ENCODE measurements around the gene MAP4. TPM values are rescaled to one million over a fixed set of nuclear protein-coding genes. Genes with fewer than 3 reads are reported as not detected.
A peak's percentile ranks its signal among the peaks of the same experiment; 100 is the strongest.

The MAP4 gene
- polyA plus RNA-seq, 5 donors = 160 to 181 (median 175) TPM

GRCh38 chr3:47971081-47971480, 45.1 kb downstream of the MAP4 start:
- DNase-seq = no peak

GRCh38 chr3:47964740-47965139, 51.5 kb downstream of the MAP4 start:
- no peak for DNase-seq

- DNase-seq = no peak
Measured at GRCh38 chr3:47961815-47962606, 54.2 kb downstream of the MAP4 start.

DNA sequence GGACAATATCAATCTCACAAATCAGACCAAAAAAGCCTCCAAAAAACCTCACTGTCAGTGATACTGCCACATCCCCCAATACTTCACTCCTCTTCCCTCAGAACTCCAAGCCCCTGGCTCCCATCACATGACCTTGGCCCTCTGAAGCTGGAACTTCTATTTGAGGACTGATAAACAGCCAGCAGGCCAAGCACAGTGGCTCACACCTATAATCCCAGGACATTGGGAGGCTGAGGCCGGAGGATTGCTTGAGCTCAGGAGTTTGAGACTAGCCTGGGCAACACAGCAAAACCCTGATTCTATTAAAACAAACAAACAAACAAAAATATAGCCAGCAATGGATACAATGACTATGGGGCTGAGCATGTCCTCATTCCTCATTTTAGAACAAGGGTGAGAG, 55.2 kb downstream of the MAP4 start:
- no peak for DNase-seq

- no peak for DNase-seq
Measured at GRCh38 chr3:47956521-47956920, 59.7 kb downstream of the MAP4 start.

DNA sequence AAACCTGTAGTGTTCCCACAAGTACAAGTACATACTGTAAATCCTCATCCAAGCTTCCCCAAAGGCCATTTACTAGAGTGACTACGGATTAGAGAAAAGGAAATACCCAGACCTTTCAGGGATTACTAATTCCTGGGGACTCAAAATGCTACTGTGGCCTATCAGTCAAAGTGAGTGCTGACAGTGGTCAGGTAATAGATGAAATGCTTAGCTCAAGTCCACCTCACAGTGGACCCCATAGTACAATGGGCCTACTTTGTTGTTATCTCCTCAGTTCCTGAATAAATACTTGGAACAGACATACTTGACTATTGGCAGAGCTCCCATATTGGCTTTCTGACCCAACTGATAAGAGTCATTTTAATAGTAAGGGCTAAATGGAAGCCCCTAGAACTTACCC, 61.6 kb downstream of the MAP4 start:
- DNase-seq = peak in 1 of 2 donors; percentile 21

DNA sequence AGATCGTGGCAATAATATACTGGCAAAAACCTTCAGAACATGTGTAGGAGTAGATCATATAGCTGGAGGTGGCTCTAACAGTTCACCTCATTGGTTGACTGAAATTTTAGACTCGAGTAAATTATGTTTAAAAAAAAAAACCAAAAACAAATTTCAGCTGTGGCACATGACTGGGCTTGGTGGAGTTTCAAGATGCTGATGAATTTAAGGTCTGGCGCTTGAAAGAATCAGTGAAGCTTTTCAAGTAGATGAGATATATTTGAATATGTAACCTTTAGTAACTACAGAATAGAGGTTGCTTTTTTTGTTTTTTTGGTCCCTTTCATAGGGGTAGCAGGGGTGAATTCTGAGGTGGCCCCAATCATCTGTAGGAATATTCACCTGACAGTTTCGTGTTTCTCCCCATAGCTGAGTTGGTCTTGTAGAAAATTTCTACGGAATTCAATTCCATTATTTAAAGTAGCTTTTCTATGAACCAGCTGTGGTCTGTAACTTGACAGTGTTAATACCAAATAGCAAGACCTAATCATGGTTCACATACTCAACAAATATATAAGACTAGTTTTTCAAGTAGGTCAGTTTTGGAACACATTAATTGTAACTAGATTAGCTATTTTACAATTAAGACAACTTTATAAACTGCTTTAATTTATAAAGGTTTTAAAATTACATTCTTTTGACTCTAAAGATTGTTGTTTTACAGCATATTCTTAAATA, 65.6 kb downstream of the MAP4 start:
- no peak for DNase-seq

- no peak for DNase-seq
Measured at GRCh38 chr3:47949979-47950378, 66.2 kb downstream of the MAP4 start.

DNA sequence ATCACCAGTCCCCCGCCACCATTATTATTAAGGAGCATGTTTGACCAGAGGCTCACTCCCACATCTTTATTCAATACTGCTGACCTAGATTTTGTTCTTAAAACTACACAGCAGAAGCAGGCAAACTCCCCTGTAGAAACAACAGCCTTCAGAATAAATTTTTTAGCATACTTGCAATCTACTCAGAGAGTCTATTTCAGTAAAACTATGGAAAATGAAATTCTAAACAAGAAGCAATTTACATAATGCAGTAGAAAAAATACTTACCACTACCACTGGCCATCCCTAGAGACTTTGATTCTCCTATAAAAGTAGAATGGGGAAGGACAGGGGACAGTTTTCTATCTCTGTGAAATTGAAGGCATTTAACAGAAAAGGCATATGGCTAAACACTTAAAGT, 76.0 kb downstream of the MAP4 start:
- DNase-seq = no peak

DNA sequence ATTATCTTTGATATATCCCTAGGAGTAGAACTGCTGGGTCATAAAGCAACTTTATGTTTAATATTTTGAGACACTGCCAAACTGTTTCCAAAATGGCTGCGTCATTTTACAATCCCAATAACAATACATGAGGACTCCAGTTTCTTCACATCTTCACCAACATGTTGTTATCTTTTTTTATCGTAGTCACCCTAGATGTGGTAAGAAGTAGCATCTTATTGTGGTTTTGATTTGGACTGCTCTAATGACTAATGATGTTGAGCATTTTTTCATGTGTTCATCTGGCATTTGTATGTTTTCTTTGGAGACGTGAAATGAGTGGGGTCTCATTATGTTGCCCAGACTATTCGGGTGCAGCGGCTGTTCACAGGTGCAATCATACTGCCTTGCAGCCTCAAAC, 83.8 kb downstream of the MAP4 start:
- no peak for DNase-seq

GRCh38 chr3:47930979-47931378, 85.2 kb downstream of the MAP4 start:
- no peak for DNase-seq

DNA sequence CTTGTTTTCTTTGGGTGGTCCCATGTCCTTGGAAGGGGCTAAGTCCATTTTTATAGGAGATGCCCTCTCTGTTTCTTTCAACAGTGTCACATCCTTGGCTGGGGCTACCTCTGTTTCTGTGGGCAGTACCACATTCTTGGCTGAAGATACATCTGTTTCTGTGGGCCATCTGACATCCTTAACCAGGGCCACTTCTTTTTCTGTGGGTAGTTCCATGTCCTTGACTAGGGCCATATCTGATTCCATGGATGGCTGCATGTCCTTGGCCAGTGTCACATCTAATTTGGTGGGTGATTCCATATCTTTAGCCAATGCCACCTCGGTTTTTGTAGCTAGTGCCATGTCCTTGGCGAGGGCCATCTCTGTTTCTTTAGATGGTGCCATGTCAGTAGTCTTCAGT, 99.5 kb downstream of the MAP4 start:
- no peak for DNase-seq

- DNase-seq = no peak
Measured at GRCh38 chr3:47916201-47916600, 100.0 kb downstream of the MAP4 start.

GRCh38 chr3:47912006-47912504, 104.2 kb downstream of the MAP4 start:
- DNase-seq = no peak

DNA sequence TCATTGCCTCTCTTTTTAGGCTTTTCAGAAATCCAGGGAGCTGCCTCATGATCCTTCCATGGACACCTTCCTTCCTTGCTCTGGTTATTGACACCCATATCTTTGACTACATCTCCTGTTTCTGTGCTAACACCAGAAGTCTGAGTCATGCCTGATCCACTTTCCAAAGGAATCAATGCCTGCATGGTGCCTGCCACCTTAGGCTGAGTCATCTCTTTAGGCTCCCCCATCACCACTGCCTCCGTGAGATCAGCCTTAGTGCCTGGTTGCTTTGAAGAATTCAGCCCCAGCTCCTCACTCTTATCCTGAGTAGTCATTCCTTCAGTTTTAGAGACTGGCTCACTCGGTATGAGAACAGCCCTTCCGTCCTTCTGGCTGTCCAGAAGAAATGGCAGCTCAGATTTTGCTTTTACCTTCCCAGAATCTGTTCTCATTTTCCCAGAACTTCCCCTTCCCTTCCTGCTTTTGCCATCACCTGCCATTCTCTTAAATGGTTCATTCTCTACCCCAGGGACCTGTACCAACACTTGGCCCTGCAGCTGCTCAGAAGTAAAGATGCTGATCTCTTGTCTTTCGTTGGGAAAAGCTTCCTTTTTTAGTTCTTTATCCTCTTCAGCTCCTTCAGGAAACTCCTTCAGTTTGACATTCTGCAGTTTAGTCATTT, 105.3 kb downstream of the MAP4 start:
- DNase-seq = no peak

DNA sequence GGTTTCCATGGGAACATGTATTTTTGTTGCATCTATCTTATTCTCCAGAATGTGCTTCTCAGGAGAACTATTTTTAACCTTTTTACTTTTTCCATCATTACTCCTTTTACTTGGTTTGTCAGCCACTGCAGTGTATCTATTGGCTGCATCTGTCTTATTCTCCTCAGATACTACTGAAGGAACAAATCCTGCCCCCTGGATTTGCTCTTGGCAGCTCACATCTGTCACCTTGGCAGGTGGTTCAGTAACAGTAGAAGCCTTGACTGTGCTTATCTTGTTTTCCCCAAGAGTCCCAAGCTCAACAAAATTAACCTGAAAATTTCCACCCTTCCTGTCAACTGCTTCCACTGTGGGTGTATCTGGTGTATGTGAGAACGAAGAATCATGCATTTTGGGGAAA, 106.0 kb downstream of the MAP4 start:
- no peak for DNase-seq

DNA sequence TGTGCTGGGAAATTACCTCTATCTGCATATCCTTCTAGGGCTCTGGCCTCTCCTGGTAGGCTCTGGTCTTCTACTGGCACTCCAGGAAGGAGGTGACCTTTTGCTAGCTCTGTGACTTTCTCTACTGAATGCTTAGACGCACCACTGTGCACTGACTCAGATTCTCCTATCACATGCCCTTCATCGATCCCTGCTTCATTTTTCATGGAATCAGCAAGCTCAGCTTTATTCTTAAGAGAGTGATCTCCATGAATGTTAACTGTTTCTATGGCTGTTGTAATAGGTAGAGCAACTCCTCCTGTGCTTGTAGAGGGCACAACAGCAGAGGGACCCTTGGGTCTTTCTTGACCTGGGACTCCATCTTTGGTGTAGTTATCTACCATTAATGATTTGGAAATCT, 106.6 kb downstream of the MAP4 start:
- no peak for DNase-seq

DNA sequence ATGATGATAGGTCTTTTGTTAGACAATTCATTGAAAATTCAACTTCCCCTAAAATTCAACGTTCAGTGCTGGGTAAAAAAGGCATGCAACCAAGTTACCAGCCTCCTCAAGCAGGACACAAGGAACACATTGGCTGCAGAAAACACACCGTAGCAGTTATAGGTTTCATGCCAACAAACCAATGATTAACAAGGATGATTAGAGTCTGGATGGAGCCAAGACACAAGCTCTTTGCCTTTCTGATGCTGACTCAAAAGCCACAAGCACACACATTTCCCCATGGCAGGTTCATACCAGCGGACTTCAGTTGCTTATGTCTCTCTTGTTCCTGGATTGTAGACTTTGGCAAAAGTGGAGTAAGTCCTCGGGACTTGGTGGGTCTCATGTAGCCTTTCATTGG, 107.5 kb downstream of the MAP4 start:
- DNase-seq = no peak

DNA sequence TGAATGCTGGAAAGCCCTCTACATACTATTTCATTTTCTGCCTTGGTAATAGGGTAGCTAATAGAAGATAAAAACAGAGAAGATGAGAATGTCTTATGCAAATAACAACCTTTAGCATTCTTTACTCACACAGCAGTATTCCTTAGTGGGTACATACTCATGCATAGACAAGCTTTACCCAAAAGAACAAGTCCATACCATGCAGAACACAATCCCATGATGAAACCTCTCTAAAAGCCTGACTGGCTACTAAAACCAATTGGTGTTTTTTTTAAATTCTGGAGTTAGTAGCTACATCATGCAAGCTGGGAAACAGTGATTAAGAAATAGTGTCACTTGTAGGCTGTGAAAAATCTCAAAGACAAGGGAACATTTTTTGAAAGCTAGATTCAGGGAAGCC, 108.4 kb downstream of the MAP4 start:
- no peak for DNase-seq

GRCh38 chr3:47902746-47903145, 113.5 kb downstream of the MAP4 start:
- DNase-seq = no peak

DNA sequence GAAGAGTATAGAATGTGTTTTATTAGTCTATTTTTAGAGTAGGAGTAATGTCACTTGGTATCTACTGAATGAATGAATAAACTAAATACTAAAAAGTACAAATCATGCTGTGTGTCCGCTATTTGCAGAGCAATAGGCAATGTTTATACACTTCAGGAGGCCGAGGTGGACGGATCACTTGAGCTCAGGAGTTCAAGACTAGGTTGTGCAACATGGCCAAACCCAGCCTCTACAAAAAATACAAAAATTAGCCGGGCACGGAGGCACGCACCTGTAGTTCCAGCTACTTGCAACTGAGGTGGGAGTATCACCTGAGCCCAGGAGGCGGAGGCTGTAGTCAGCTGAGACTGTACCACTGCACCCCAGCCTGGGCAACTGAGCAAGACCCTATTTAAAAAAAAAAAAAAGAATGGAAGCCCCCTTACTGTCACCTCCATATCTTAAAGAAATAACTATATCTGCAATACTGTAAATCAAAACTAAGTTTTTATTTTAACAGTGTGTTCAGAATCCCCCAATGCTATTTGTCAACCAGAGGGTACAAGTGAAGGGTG, 114.9 kb downstream of the MAP4 start:
- peak in 1 of 2 donors; percentile 7 for DNase-seq

DNA sequence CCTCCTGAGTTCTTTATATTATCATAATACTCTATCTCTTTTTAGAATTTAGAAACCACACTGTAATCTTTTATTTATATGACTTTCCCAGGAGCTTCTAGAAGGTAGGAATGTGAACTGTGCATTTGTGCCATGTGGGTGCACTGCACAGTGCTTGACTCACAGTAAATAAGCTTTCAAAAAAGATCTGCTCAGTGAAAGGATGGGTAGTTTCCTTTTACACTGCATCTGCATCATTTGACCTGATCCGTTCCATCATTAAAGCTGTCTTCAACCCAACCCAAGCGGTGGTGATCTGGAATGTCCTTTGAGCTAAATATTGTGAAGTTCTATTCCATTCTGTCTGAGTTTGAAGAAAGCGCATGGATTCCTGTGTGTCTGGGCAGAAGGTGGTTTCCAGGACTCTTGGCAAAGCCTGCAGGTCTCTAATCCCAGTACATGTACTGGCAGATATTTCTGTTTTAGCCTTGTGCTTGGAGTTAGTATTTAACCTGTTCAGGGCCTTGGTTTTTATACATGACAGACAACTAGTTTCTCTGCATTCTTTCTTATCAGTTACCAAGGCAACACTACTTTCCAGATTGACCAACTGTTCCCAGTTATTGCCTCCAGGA, 116.6 kb downstream of the MAP4 start:
- no peak for DNase-seq

All from right lung (tissue), 5 donors.